ENCODE measurements around the gene PRKCZ. TPM values are rescaled to one million over a fixed set of nuclear protein-coding genes. Genes with fewer than 3 reads are reported as not detected.

The PRKCZ gene
- total RNA-seq, 1 donor from 2014 or later = 120 TPM

GRCh38 chr1:2175681-2176454 lies 125.7 kb downstream of the PRKCZ start:
- Mint-ChIP-seq H3K4me3 (ENCODE audit: unreplicated experiment) (no peak overlapping the region), H3K9me3 (ENCODE audit: unreplicated experiment) (peaks cover 27% of the 10 kb centered on the region), H3K36me3 (ENCODE audit: unreplicated experiment) (peaks cover 9% of the 10 kb centered on the region), H3K27me3 (ENCODE audit: unreplicated experiment) (peaks cover 14% of the 10 kb centered on the region), H3K4me1 (ENCODE audit: low read depth, unreplicated experiment) (peaks cover 18% of the 10 kb centered on the region), H3K27ac (ENCODE audit: unreplicated experiment) (no peak overlapping the region)
- DNase-seq = no peak
- TF ChIP-seq, protein P1, sequence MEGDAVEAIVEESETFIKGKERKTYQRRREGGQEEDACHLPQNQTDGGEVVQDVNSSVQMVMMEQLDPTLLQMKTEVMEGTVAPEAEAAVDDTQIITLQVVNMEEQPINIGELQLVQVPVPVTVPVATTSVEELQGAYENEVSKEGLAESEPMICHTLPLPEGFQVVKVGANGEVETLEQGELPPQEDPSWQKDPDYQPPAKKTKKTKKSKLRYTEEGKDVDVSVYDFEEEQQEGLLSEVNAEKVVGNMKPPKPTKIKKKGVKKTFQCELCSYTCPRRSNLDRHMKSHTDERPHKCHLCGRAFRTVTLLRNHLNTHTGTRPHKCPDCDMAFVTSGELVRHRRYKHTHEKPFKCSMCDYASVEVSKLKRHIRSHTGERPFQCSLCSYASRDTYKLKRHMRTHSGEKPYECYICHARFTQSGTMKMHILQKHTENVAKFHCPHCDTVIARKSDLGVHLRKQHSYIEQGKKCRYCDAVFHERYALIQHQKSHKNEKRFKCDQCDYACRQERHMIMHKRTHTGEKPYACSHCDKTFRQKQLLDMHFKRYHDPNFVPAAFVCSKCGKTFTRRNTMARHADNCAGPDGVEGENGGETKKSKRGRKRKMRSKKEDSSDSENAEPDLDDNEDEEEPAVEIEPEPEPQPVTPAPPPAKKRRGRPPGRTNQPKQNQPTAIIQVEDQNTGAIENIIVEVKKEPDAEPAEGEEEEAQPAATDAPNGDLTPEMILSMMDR (IDR thresholded peaks at IDR 0.05; ENCODE audit: partially characterized antibody, unreplicated experiment) = no peak

DNA sequence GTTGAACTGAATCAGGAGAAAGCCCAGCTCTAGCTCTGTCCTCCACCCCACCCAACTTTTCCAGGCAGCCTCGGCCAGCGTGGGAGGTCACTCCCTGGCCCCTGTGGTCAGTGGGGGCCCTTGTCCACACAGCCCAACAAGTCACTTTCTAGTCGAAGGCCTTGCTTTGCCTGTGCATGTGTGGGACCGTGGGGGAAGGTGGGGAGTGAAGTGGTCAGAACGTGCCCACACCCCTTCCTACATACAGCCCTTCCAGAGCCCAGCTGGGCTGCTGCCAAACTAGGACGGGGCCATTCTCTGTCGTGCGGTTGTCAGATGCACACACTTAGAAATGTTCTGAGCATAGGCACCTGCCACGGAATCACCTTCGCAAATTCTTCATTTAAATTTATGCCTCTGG lies 126.4 kb downstream of the PRKCZ start:
- H3K36me3 Mint-ChIP-seq (ENCODE audit: unreplicated experiment) = peaks cover 9% of the 10 kb centered on the region
- TF ChIP-seq, protein P1 (IDR thresholded peaks at IDR 0.05; ENCODE audit: partially characterized antibody, unreplicated experiment) = no peak
- peaks cover 12% of the 10 kb centered on the region for H3K27me3 Mint-ChIP-seq (ENCODE audit: unreplicated experiment)

DNA sequence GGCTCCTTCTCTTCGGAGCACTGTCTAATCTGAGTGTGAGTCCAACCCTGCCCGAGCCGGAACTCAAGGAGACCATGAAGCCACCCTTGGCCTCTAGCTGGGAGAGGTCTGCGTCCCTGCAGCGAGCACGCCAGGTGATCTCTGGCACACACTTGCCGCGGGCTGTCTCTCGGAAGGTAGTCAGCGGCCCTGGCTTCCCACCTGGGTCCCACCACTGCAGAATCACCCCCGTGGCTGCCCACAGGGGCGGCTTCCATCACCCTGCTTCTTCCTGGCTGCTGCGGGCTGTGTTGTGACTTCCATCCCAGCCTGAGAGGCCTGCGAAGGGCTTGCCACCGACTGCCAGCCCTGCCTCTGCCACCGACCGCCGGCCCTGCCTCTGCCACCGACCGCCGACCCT lies 127.3 kb downstream of the PRKCZ start:
- Mint-ChIP-seq H3K9me3 (ENCODE audit: unreplicated experiment) (peaks cover 25% of the 10 kb centered on the region), H3K4me1 (ENCODE audit: low read depth, unreplicated experiment) (peaks cover 18% of the 10 kb centered on the region), H3K36me3 (ENCODE audit: unreplicated experiment) (peaks cover 9% of the 10 kb centered on the region), H3K27me3 (ENCODE audit: unreplicated experiment) (peaks cover 14% of the 10 kb centered on the region), H3K4me3 (ENCODE audit: unreplicated experiment) (no peak overlapping the region), H3K27ac (ENCODE audit: unreplicated experiment) (no peak overlapping the region)
- TF ChIP-seq, protein P1 (IDR thresholded peaks at IDR 0.05; ENCODE audit: partially characterized antibody, unreplicated experiment) = no peak
- no peak for DNase-seq

More for the DNA sequence above, 126.4 kb downstream of the PRKCZ start:
- peaks cover 18% of the 10 kb centered on the region for H3K4me1 Mint-ChIP-seq (ENCODE audit: low read depth, unreplicated experiment)
- no peak overlapping the region for H3K27ac Mint-ChIP-seq (ENCODE audit: unreplicated experiment)
- DNase-seq = no peak
- H3K4me3 Mint-ChIP-seq (ENCODE audit: unreplicated experiment) = no peak overlapping the region
- peaks cover 27% of the 10 kb centered on the region for H3K9me3 Mint-ChIP-seq (ENCODE audit: unreplicated experiment)

DNA sequence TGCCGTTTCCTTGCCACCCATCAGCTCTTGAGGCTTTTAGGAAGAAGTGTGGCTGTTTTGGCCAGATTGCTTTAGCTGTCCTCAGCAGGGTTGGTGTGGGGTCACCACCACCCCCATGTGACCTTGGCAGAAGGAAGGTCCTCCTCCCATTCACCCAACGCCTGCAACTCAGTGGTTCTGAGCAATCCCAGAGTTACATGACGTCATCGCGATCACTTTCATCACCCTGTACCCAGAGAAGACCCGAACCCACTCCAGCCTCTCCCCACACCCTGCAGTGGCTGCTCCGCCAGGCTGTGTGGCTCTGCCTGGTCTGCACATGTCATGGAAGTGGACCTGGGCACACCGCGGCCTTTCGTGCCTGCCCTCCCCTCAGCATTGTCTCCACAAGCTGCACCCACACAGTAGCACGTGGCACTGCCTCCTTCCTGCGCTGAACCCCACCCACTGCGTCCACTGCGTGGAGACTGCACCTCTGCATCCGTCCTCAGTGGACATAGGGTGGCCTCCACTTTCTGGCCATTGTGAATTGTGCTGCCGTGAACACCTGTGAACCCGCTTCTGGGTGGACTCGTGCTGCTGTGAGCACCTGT lies 127.8 kb downstream of the PRKCZ start:
- Mint-ChIP-seq H3K27me3 (ENCODE audit: unreplicated experiment) (peaks cover 12% of the 10 kb centered on the region), H3K36me3 (ENCODE audit: unreplicated experiment) (peaks cover 9% of the 10 kb centered on the region), H3K27ac (ENCODE audit: unreplicated experiment) (no peak overlapping the region), H3K4me3 (ENCODE audit: unreplicated experiment) (no peak overlapping the region), H3K4me1 (ENCODE audit: low read depth, unreplicated experiment) (peaks cover 18% of the 10 kb centered on the region), H3K9me3 (ENCODE audit: unreplicated experiment) (peaks cover 25% of the 10 kb centered on the region)
- DNase-seq = no peak
- TF ChIP-seq, protein P1 (IDR thresholded peaks at IDR 0.05; ENCODE audit: partially characterized antibody, unreplicated experiment) = no peak

- Mint-ChIP-seq H3K27me3 (ENCODE audit: unreplicated experiment) (peaks cover 13% of the 10 kb centered on the region), H3K9me3 (ENCODE audit: unreplicated experiment) (peaks cover 23% of the 10 kb centered on the region), H3K36me3 (ENCODE audit: unreplicated experiment) (peaks cover 9% of the 10 kb centered on the region), H3K4me3 (ENCODE audit: unreplicated experiment) (no peak overlapping the region), H3K4me1 (ENCODE audit: low read depth, unreplicated experiment) (peaks cover 25% of the 10 kb centered on the region), H3K27ac (ENCODE audit: unreplicated experiment) (no peak overlapping the region)
- TF ChIP-seq, protein P1 (IDR thresholded peaks at IDR 0.05; ENCODE audit: partially characterized antibody, unreplicated experiment) = no peak
- peak; percentile 18 for DNase-seq
Measured at GRCh38 chr1:2178875-2179274, 128.7 kb downstream of the PRKCZ start.

Measured in glutamatergic neuron (in vitro differentiated cells).